ENCODE results near the gene EIF3F.

DNA sequence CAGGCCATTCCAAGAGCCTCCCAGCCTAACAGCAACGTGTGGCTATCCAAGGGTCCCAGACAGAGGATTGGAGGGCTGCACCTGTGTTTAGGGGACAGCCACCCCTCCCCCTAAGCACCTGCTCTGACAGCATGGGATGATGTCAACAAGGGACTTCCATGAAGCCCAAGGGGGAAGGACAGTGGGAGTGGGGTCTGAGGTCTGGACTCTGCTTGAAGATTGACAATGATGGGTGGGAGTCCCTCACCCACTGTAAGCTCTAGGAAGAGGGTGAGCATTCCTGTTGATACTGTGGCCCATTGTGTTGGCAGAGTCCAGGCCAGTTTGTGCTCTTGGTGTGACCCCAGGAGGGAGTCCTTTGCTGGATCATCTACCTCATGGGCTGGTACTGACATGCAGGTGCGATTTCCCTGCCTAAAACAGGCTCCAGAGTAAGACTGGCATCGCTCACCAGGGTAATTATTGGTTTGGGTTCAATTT lies 47.0 kb downstream of the EIF3F start:
- TF ChIP-seq, protein P1, sequence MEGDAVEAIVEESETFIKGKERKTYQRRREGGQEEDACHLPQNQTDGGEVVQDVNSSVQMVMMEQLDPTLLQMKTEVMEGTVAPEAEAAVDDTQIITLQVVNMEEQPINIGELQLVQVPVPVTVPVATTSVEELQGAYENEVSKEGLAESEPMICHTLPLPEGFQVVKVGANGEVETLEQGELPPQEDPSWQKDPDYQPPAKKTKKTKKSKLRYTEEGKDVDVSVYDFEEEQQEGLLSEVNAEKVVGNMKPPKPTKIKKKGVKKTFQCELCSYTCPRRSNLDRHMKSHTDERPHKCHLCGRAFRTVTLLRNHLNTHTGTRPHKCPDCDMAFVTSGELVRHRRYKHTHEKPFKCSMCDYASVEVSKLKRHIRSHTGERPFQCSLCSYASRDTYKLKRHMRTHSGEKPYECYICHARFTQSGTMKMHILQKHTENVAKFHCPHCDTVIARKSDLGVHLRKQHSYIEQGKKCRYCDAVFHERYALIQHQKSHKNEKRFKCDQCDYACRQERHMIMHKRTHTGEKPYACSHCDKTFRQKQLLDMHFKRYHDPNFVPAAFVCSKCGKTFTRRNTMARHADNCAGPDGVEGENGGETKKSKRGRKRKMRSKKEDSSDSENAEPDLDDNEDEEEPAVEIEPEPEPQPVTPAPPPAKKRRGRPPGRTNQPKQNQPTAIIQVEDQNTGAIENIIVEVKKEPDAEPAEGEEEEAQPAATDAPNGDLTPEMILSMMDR (IDR thresholded peaks at IDR 0.05; ENCODE audit: borderline replicate concordance, extremely low read depth, low read length, poor library complexity, severe bottlenecking), result no peak
- TF ChIP-seq EZH2 (IDR thresholded peaks at IDR 0.05; ENCODE audit: borderline replicate concordance, low read depth, low read length, severe bottlenecking), result no peak

Data from DND-41 (cell line).